Mononuclear cell (primary cell): ENCODE measurements around the gene B3GNT8. TPM values are rescaled to one million over a fixed set of nuclear protein-coding genes. Genes with fewer than 3 reads are reported as not detected.
"Not testable (repeated sequence)": the region's sequence is repeated elsewhere in the genome, so short reads cannot be mapped to it uniquely, and the experiment has no call there.

ENCODE experiments used
- H3K27me3 ChIP-seq: 2 replicates; pipeline ENCODE4 v1.6.0; 2011; ENCODE audit warnings: low read length, control low read depth; ENCODE audit not compliant: insufficient read depth
- H3K4me1 ChIP-seq: 2 replicates; pipeline ENCODE4 v1.5.1; 2011; ENCODE audit warnings: mild to moderate bottlenecking, low read length, control low read depth; ENCODE audit not compliant: insufficient read depth
- H3K4me3 ChIP-seq: 2 replicates; pipeline ENCODE4 v1.5.1; 2011; ENCODE audit warnings: mild to moderate bottlenecking, low read length, moderate library complexity
- H3K9me3 ChIP-seq: 2 replicates; pipeline ENCODE4 v1.5.1; 2011; ENCODE audit warnings: low read depth, mild to moderate bottlenecking, control low read depth, low read length
- total RNA-seq: library from RNA; depleted of rRNA; stranded (reverse); fragments of >200 nt; gene quantifications from one replicate; pipeline ENCODE4 v1.2.3, GENCODE V29; 2012

The B3GNT8 gene
- total RNA-seq, 1 donor, result 0.42 TPM

DNA sequence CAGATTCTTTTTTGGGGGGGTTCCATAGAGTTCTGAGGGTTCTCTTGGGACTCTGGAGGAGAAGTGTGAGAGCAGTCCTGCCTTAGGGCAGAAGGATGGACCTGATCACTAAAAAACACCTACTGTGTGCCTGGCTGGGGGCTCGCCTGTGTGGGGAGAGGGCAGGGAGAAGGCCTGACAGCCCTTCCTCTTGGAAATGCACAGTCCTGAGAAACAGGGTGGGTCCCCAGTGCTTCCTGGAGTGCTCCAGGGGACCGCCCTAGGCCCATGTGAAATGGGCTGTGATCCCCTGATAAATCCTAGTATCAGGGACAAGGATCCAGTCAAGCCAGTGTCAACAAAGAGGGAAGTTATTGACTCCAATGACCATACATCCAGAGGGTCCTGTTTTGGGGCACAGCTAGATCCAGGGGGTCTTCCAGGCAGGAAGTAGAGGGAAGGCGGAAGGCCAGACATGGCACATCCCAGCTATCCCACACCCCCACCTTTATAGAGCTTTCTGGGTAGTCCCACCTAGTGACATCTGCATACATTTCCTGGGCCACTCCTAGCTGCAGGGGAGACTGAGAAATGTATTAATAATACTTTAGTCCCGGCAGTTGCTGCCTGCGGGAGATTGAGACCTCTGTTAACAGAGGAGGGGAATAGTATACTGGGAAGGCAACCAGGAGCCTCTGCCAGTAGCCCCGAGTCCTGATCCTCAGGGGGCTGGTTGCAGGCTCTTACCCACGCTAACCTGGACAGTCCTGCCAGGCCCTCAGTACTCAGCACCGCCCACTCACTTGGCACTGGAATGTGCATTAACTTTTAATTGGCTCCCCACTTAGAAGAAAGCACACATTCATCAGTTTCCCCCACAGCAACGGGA is 15.8 kb downstream of the B3GNT8 start:
- Histone ChIP-seq H3K4me1 (peaks cover 69% of the 10 kb centered on the region), H3K27me3 (no peaks in the 10 kb centered on the region), H3K9me3 (no peaks in the 10 kb centered on the region), H3K4me3 (no peak overlapping the region)

DNA sequence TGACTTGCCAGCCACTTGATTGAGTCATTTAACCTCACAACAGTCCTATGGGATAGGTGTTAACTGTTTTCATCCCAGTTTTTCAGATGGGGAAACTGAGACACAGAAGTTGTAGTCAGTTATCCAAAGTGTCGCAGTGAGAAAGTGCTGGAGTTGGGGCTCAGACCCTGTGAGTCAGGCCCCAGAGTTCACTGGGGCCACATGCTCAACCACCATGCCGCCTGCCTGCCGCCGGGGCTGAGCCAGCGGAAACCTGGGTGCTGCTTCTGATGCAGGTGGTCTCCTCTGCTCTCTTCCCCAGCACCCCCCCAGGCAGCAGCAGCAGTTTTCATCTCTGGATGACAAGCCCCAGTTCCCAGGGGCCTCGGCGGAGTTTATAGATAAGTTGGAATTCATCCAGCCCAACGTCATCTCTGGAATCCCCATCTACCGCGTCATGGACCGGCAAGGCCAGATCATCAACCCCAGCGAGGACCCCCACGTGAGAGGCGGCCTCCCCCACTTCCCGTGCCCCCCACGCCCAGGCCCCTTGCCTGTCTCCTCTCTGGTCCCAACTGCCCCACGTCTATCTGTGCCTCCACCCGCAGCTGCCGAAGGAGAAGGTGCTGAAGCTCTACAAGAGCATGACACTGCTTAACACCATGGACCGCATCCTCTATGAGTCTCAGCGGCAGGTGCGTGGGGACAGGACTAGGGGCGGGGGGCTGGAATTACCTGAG is 16.7 kb downstream of the B3GNT8 start:
- Histone ChIP-seq H3K4me3 (no peak overlapping the region), H3K4me1 (peaks cover 78% of the 10 kb centered on the region), H3K27me3 (no peaks in the 10 kb centered on the region), H3K9me3 (no peaks in the 10 kb centered on the region)

DNA sequence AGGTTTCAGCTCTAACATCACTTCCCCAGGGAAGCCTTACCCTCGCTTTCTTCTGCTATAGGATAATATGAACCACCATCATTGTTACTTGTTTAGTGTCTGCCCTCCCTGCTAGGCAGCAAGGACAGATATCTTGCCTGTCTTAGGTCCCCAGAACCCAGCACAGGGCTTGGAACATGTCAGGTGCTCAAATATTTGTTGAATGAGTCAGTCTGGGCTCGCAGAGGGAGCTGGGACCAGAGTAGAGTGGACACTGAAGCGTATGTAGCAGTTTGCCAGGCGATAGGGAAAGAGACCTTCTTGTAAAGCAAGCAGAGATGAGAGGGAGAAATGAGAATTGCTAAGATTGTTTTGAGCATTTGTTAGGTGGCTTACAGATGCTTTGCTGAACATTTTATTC is 17.9 kb downstream of the B3GNT8 start:
- Histone ChIP-seq H3K4me3 (no peak overlapping the region), H3K4me1 (peaks cover 74% of the 10 kb centered on the region)

DNA sequence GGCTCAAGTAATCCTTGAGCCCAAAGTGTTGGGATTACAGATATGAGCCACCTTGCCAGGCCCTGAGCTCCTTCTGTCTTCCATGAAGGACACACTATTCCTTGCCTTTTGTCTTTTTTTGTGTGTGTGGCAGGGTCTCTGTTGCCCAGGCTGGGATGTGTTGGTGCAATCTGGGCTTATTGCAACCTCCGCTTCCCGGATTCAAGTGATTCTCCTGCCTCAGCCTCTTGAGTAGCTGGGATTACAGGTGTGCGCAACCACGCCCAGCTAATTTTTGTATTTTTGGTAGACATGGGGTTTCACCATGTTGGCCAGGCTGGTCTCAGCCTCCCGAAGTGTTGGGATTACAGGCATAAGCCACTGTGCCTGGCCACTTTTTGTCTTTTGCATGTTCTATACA is 18.3 kb downstream of the B3GNT8 start:
- H3K27me3 ChIP-seq, H3K4me3 ChIP-seq, H3K9me3 ChIP-seq: not testable (repeated sequence)
- peaks cover 69% of the 10 kb centered on the region for H3K4me1 ChIP-seq

More for the DNA sequence above, 17.9 kb downstream of the B3GNT8 start:
- H3K27me3 ChIP-seq, result no peaks in the 10 kb centered on the region
- no peaks in the 10 kb centered on the region for H3K9me3 ChIP-seq

DNA sequence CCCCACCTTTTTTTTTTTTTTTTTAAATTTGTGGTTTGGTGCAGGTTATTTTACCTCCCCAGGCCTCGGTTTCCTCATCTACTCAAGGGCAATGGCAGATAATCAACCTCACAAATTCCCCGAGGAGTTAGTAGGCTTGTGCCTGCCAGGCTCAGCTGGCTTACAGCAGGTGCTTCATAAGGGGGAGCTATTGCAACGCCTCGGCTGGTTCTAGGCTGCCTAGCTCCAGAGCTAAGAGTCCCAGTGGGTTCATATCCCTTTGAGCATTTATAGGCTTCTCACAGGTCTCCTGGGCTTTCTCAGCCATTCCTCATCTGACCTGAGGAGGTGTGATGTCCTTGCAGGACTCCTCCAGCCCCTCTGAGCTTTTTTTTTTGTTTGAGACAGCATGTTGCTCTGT is 18.9 kb downstream of the B3GNT8 start:
- Histone ChIP-seq H3K9me3 (no peaks in the 10 kb centered on the region), H3K27me3 (no peaks in the 10 kb centered on the region), H3K4me3 (no peak overlapping the region), H3K4me1 (peaks cover 65% of the 10 kb centered on the region)

DNA sequence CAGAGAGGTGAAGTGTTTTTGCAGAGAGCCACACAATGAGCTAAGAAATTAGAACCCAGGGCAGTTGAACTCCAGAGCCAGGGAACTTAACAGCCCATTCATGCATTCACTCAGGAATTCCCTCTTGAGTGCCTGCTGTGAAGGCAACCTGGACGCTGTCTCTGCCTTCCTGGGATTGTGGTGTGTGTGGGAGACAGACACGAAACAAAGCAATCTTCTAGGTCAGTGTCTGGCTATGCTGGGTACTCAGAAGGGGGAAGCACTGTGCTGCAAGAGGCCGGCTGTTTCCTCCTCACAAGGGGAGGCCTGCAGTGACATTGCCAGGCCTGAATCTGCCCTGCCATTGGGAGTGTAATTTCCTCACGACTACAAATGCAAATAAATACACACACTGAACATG is 19.9 kb downstream of the B3GNT8 start:
- no peaks in the 10 kb centered on the region for H3K9me3 ChIP-seq
- H3K4me1 ChIP-seq, result peaks cover 65% of the 10 kb centered on the region
- H3K4me3 ChIP-seq, result no peak overlapping the region

DNA sequence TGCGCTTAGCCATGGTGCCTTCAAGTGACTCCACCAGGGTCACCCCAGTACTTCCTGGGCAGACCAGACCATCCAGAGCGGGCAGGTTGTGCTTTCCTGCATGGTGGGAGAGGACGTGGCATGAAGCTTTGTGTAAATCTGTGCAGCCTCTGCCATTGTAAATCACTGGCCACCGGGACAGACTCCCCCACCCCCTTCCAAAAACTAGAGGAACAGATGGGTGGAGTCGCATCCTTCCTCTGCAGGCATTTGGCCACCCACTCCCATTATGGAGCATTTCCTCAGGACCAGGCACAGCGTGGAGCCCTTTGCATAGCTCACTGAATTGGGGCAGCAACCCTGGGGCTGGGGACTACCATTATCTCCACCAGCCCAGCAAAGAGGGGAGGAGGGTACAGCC is 21.4 kb downstream of the B3GNT8 start:
- no peaks in the 10 kb centered on the region for H3K9me3 ChIP-seq

More for the DNA sequence above, 19.9 kb downstream of the B3GNT8 start:
- H3K27me3 ChIP-seq, result no peaks in the 10 kb centered on the region

DNA sequence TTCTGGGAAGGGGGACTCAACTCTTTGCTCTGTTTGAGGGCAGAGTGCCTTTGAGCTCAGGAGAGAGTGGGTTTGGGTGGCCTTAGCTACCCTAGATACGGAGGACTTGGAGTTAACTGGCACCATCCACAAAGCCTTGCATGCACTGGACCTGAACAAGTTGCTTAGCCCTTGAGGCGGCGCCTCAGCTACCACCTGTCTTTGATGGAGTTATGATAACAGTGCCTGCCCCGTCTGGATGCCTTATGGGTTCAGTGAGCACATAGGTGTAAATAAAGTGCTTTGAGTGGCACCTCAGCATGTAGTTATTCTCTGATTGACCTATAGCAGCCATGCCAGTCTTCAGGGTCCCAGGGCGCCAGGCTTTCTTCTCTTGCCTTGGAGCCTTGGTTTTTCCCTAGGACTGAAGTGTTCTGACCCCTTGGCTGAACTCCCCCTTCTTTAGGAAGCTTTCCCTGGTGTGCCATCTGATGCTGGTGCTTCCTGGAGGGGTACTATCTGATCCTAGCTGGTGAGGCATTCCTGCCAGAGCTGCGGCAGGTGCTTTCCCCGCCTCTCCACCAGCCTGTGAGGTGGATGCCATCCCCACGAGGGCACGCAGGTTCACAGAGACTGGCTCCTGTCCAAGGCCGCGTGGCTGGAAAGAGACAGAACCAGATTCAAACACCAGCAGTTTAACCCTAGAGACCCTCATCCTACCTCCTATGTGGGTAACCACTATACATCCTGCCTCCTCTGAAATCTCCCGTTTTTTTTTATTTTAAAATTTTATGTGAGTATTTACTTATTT is 23.8 kb downstream of the B3GNT8 start:
- peaks cover 45% of the 10 kb centered on the region for H3K4me1 ChIP-seq
- H3K9me3 ChIP-seq, result no peaks in the 10 kb centered on the region
- no peak overlapping the region for H3K4me3 ChIP-seq
- no peaks in the 10 kb centered on the region for H3K27me3 ChIP-seq

More for the DNA sequence above, 21.4 kb downstream of the B3GNT8 start:
- Histone ChIP-seq H3K4me1 (peaks cover 60% of the 10 kb centered on the region), H3K27me3 (no peaks in the 10 kb centered on the region), H3K4me3 (no peak overlapping the region)

DNA sequence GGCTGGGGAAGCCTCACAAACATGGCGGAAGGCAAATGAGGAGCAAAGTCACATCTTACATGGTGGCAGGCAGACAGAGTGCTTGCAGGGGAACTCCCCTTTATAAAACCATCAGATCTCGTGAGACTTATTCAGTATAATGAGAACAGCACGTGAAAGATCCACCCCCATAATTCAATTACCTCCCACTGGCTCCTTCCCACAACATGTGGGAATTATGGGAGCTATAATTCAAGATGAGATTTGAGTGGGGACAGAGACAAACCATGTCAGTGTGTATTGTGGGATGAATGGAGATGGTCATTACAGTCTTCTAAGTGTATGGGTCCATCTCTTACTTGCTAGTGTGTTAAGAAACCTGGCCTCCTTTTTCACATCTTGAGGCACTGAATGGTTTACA is 25.2 kb downstream of the B3GNT8 start:
- H3K9me3 ChIP-seq, result no peaks in the 10 kb centered on the region
- peaks cover 36% of the 10 kb centered on the region for H3K4me1 ChIP-seq
- H3K27me3 ChIP-seq, result no peaks in the 10 kb centered on the region
- no peak overlapping the region for H3K4me3 ChIP-seq

DNA sequence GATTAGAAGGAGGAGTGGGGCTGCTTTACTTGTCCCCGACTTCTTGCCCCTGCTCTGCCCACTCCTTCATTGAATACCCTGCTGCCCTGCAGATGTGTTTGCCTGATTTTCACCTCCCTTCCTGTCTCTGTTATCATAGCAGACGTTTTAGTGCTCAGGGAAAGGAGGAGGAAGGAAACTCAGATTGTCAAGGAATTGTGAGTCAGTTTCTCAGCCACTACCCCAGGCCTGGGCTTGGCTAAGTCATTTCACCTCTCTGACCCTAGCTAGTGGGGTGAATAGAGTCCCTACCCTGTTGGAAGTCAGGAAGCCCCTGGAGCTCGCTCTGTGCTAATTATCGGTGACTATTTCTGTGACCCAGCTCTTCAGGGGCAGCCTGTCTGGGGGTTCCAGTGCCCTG is 25.7 kb downstream of the B3GNT8 start:
- H3K4me1 ChIP-seq, result peaks cover 35% of the 10 kb centered on the region
- no peak overlapping the region for H3K4me3 ChIP-seq
- H3K9me3 ChIP-seq, result no peaks in the 10 kb centered on the region
- no peaks in the 10 kb centered on the region for H3K27me3 ChIP-seq

DNA sequence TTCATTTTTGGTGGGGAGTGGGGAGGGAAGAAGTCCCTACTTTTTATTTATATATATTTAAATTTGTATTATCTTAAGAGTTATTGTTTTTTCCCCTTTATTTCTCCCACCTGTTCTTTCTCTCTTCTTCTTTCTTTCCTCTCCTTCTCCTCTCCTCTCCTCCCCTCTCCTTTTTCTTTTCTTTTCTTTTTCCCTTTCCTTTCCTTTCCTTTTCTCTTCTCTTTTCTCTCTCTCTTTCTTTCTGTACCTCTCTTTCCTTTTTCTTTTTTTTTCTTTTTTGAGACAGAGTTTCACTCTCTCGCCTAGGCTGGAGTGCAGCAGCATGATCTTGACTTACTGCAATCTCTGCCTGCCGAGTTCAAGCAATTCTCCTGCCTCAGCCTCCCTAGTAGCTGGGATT is 27.6 kb downstream of the B3GNT8 start:
- Histone ChIP-seq H3K4me3 (no peak overlapping the region), H3K9me3 (no peaks in the 10 kb centered on the region), H3K4me1 (peaks cover 34% of the 10 kb centered on the region), H3K27me3 (no peaks in the 10 kb centered on the region)

DNA sequence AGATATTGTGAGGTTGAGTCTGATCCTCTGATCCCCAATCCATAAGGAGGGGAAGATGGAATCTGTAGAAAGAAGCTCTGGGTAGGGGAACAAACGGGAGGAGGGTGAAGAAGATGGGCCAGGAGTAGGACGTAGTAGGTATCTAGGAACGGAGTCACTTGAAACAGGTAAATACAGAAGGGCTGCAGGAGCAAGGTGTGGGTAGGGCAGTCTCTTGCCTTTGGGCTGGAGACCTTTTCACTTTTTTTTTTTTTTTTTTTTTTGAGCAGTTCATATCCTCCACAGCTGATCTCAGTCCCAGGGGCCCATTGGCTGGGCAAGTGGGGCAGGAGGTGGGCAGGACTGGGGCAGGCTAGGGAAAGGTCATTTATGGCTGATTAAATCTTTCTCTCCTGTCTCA is 28.1 kb downstream of the B3GNT8 start:
- Histone ChIP-seq H3K27me3 (no peaks in the 10 kb centered on the region), H3K4me1 (peaks cover 34% of the 10 kb centered on the region), H3K9me3 (no peaks in the 10 kb centered on the region), H3K4me3 (no peak overlapping the region)

DNA sequence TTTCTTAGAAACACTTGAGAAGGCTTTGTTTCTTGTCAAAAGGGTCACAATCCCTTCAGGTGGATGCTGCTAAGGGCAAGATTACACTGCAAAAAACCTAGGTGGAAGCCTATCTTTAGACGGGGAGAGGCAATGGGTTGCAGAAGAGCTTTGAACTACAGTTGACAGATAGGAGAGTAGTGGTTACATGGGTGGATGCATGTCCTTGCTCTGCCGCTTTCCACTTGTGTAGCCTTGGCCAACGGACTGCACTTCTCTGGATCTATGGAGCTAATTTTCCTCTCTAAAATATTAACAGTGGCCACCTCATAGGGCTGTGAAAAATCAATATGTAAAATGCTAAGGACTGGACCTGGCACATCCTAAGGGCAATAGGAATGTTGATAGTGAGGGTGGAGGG is 28.6 kb downstream of the B3GNT8 start:
- Histone ChIP-seq H3K4me3 (peak overlapping the region; percentile 92), H3K9me3 (no peaks in the 10 kb centered on the region), H3K4me1 (peaks cover 39% of the 10 kb centered on the region), H3K27me3 (no peaks in the 10 kb centered on the region)

DNA sequence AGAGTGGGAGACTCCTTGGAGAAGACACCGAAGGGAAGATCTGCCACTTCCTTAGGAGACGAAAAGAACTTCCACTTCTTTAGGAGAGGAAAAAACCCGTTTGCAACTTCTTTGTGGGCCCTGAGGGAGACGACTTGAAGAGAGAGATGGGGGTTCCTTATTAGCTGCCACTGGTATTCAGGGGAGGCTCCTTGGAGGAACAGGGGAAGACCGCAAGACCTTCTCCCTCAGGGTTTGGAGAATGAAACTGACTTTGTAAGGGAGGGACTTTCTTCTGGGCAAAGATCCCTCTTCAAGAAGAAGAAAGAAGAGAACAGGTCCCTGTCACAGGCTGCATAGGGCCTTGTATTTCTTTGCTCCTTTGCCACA is 29.1 kb downstream of the B3GNT8 start:
- peaks cover 40% of the 10 kb centered on the region for H3K4me1 ChIP-seq
- peak overlapping the region; percentile 92 for H3K4me3 ChIP-seq
- H3K27me3 ChIP-seq, result no peaks in the 10 kb centered on the region
- no peaks in the 10 kb centered on the region for H3K9me3 ChIP-seq
